GM18505 (cell line): ENCODE measurements around the gene CCL8.

Experiments used
- ATAC-seq: cut with Tn5 transposase; IDR thresholded peaks from one replicate; pipeline ENCODE4 v1.9.1; 2021; ENCODE audit not compliant: unreplicated experiment
- POLR2A ChIP-seq: IDR thresholded peaks from 4 replicates; pipeline ENCODE4 v1.6.1; 2011; ENCODE audit warnings: borderline replicate concordance; ENCODE audit not compliant: insufficient read depth, insufficient read length; ENCODE audit errors: extremely low read depth

Gene CCL8

GRCh38 chr17:34319039-34319483 is at the start of gene CCL8:
CCL8 (plus strand) TSS chr17:34319435; CDS start chr17:34319502, 67 bp downstream.
- TF ChIP-seq POLR2A: no peak
- no peak for ATAC-seq

DNA sequence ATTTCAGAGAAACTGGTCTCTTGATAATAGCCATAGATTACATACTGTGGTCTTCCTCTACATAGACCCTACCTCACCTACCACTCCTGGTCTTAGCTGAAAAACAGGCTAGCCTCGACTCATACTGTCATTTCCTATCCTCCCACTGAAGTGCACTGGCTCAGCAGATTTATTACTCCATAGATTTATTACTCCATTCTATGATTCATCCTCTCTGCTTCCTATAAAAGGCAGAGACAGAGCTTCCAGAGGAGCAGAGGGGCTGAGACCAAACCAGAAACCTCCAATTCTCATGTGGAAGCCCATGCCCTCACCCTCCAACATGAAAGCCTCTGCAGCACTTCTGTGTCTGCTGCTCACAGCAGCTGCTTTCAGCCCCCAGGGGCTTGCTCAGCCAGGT is 49.3 kb upstream of the CCL8 start, which contains the start of gene CCL7:
TSS of gene CCL7 (plus strand) at position 253 of the 400 bp plus-strand sequence. CDS start at position 323, 70 bp downstream.
- ATAC-seq: no peak
- no peak for TF ChIP-seq POLR2A

- ATAC-seq: no peak
- no peak for TF ChIP-seq POLR2A
Observed at GRCh38 chr17:34275881-34276280, 43.4 kb upstream of the CCL8 start.

DNA sequence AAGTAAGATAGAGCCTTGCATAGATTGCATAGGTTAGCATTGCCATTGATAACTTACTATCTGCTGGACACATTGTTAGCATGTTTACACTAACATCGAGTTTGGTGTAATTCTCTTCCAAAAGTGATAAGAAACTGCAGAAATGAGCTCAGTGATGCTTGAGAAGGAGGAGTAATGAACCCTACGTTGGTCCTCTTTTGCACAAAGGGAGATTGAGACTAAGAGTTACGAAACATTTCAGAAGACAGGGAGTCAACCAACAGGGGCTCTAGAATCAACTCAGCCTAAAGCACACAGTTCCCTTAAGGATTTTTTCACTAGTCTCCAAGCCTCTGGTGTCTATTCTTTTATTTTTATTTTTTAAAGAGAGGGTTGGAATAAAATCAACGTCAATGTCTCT is 42.4 kb upstream of the CCL8 start:
- no peak for ATAC-seq
- no peak for TF ChIP-seq POLR2A

DNA sequence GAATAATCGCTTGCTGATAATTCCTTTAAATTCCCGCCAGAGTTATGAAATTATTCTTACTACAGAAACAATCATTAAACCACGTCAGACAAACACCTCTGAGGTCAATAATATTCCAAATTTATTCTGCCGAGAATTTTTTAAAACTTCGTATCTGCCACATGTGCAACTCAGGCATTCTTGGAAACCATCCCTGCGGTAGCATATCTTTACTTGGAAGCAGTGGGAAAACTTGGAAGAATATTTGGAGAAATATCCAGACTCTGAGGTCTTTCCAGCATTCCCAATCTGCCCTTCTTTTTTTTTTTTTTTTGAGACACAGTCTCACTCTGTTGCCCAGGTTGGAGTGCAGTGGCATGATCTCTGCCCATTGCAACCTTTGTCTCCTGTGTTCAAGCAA is 35.7 kb upstream of the CCL8 start:
- TF ChIP-seq POLR2A: no peak
- ATAC-seq: no peak

- TF ChIP-seq POLR2A: no peak
- no peak for ATAC-seq
Observed at GRCh38 chr17:34285286-34285792, 33.9 kb upstream of the CCL8 start, which contains the start of gene CCL11. CCL11 (plus strand) TSS chr17:34285742; CDS start chr17:34285809, 67 bp downstream.

DNA sequence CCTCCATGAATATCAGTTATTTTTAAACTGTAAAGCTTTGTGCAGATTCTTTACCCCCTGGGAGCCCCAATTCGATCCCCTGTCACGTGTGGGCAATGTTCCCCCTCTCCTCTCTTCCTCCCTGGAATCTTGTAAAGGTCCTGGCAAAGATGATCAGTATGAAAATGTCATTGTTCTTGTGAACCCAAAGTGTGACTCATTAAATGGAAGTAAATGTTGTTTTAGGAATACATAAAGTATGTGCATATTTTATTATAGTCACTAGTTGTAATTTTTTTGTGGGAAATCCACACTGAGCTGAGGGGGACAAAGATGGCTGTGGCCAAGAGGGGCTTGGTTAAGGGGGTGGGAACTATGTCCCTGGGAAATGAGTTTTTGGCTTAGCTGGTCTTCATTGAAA is 31.4 kb upstream of the CCL8 start:
- TF ChIP-seq POLR2A: no peak
- no peak for ATAC-seq

DNA sequence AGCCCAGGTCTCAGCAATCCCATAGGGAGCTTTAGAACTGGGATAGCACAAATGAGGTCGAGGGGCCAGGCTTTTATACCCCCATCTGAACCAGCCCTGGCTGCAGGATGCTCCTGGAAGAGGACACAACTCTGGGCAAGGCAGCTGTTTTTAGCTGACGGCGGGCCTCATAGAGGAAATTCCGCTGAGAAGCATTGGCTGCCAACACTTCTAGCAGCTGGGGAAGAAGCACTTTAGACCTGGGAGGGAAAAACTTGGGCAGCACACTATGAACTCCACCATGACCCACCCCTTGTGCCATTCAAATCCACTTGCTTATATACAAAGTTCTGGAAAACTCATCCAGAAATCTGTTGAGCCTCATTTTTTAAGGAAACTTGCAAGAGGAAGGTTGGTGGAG is 28.6 kb upstream of the CCL8 start:
- ATAC-seq: no peak
- TF ChIP-seq POLR2A: no peak

DNA sequence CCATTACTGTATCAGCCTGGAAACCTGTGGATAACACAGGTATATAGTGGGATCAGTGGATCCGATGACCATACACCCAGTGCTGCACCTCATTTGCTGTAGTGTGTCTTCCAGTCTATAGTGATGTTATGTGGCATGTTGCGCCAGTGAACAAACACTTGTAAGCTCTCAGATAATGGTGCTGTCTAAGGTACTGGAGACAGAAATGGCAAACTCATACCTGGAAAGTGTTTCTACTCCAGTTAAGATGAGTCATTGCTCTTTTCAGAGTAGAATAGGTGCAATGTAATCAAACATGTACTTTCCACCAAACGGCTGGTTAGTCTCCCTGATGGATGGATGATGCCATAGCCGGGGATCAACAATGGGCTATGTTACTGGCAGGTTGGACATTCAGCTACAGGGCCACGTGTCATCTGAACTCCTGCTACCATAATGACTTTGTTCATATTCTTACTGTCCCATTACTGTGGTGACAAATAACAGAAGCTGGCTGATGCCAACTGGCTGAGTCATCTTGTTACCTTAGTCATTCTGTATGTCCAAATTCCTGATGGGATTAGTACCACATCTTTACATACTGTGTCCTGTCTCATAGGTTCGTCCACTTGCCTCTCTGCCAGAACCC is 27.4 kb upstream of the CCL8 start:
- no peak for TF ChIP-seq POLR2A
- ATAC-seq: no peak

DNA sequence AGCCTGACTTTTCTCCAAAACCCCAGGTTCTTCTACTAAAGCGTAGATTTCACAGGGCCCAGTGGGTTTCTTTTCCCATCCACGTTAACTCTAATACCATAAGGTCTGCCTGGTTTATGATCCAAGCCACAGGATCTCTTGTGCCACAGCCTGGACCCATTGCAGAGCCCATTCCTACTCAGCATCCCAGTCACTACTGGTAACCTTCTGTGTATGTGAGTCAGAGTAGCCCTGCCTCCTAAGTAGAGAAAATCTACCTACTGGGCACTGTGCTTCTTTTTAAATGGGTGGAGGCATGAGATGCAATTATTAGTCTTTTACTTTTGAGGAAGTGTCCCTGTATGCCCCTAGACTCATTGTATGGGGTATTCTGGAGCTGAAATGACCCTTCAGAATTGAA is 20.2 kb upstream of the CCL8 start:
- ATAC-seq: no peak

GRCh38 chr17:34299956-34300577 is 19.2 kb upstream of the CCL8 start:
- no peak for TF ChIP-seq POLR2A
- no peak for ATAC-seq

More for the DNA sequence above, 20.2 kb upstream of the CCL8 start:
- TF ChIP-seq POLR2A: no peak

- no peak for ATAC-seq
- no peak for TF ChIP-seq POLR2A
Observed at GRCh38 chr17:34300652-34301370, 18.4 kb upstream of the CCL8 start.

- no peak for ATAC-seq
- TF ChIP-seq POLR2A: no peak
Observed at GRCh38 chr17:34301986-34302385, 17.2 kb upstream of the CCL8 start.

GRCh38 chr17:34302636-34303035 is 16.6 kb upstream of the CCL8 start:
- no peak for ATAC-seq
- TF ChIP-seq POLR2A: no peak

DNA sequence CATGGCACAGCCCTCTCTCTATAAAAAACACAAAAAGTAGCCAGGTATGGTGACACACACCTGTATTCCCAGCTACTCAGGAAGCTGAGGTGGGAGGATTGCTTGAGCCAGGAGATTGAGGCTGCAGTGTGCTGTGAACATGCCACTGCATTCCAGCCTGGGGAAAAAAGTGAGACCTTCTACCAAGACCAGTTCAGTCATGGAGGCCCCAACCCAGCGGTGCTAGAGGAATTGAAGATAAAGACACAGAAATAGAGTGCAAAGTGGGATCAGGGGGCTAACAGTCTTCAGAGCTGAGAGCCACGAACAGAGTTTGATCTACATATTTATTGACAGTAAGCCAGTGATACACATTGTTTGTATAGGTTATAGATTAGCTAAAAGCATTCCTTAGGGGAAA is 15.6 kb upstream of the CCL8 start:
- ATAC-seq: no peak
- TF ChIP-seq POLR2A: no peak
